H9 (cell line): ENCODE measurements around the gene ING5. TPM values are rescaled to one million over a fixed set of nuclear protein-coding genes. Genes with fewer than 3 reads are reported as not detected.

Experiments
- DNase-seq: peaks from one replicate; pipeline ENCODE4 v3.0.0-alpha.2; 2017
- H2AFZ ChIP-seq: one replicate; pipeline ENCODE4 v1.6.1; 2013; ENCODE audit warnings: mild to moderate bottlenecking, low read length, control low read depth, moderate library complexity
- H2AK5ac ChIP-seq: 2 replicates; pipeline ENCODE4 v1.6.1; 2013; ENCODE audit warnings: low read length, control low read depth, mixed read lengths; ENCODE audit not compliant: insufficient read length
- H2BK120ac ChIP-seq: one replicate; pipeline ENCODE4 v1.6.1; 2013; ENCODE audit warnings: low read depth, mild to moderate bottlenecking, low read length, control low read depth, inconsistent platforms; ENCODE audit not compliant: poor library complexity, severe bottlenecking
- H2BK12ac ChIP-seq: 2 replicates; pipeline ENCODE4 v1.6.1; 2013; ENCODE audit warnings: low read length, control low read depth, mixed read lengths, low read depth; ENCODE audit not compliant: insufficient read length
- H2BK15ac ChIP-seq: 2 replicates; pipeline ENCODE4 v1.6.1; 2013; ENCODE audit warnings: low read depth, low read length, control low read depth
- H2BK20ac ChIP-seq: one replicate; pipeline ENCODE4 v1.6.1; 2013; ENCODE audit warnings: low read depth, mild to moderate bottlenecking, low read length, control low read depth, inconsistent platforms; ENCODE audit not compliant: poor library complexity, severe bottlenecking
- H2BK5ac ChIP-seq: 2 replicates; pipeline ENCODE4 v1.6.1; 2013; ENCODE audit warnings: low read length, control low read depth, mixed read lengths; ENCODE audit not compliant: insufficient read length
- H3K14ac ChIP-seq: 2 replicates; pipeline ENCODE4 v1.6.1; 2013; ENCODE audit warnings: low read length, control low read depth; ENCODE audit not compliant: insufficient read depth
- H3K18ac ChIP-seq: 2 replicates; pipeline ENCODE4 v1.6.1; 2013; ENCODE audit warnings: low read depth, mild to moderate bottlenecking, mixed read lengths, low read length, control low read depth; ENCODE audit not compliant: insufficient read length
- H3K23ac ChIP-seq: 2 replicates; pipeline ENCODE4 v1.6.1; 2013; ENCODE audit warnings: low read length, control low read depth, mixed read lengths, low read depth; ENCODE audit not compliant: insufficient read length
- H3K23me2 ChIP-seq: 2 replicates; pipeline ENCODE4 v1.6.1; 2013; ENCODE audit warnings: low read depth, mild to moderate bottlenecking, mixed read lengths, low read length, control low read depth; ENCODE audit not compliant: insufficient read length, poor library complexity, severe bottlenecking
- H3K27ac ChIP-seq: 2 replicates; pipeline ENCODE4 v1.5.1; 2013; ENCODE audit warnings: low read length, control low read depth, mixed read lengths, low read depth; ENCODE audit not compliant: insufficient read length
- H3K27me3 ChIP-seq: 2 replicates; pipeline ENCODE4 v1.6.1; 2013; ENCODE audit warnings: low read length, control low read depth, inconsistent platforms; ENCODE audit not compliant: insufficient read depth
- H3K4ac ChIP-seq: 2 replicates; pipeline ENCODE4 v1.6.1; 2013; ENCODE audit warnings: low read depth, mild to moderate bottlenecking, control low read depth, inconsistent platforms, low read length, moderate library complexity
- H3K4me1 ChIP-seq: 2 replicates; pipeline ENCODE4 v1.6.1; 2013; ENCODE audit warnings: low read length, control low read depth, inconsistent platforms; ENCODE audit not compliant: insufficient read depth
- H3K4me2 ChIP-seq: 2 replicates; pipeline ENCODE4 v1.6.1; 2013; ENCODE audit warnings: low read length, control low read depth, mixed read lengths; ENCODE audit not compliant: insufficient read length, insufficient read depth
- H3K56ac ChIP-seq: 2 replicates; pipeline ENCODE4 v1.6.1; 2013; ENCODE audit warnings: low read depth, mild to moderate bottlenecking, mixed read lengths, low read length, control low read depth; ENCODE audit not compliant: insufficient read length
- H3K79me1 ChIP-seq: 2 replicates; pipeline ENCODE4 v1.6.1; 2013; ENCODE audit warnings: low read depth, mild to moderate bottlenecking, moderate library complexity, low read length, control low read depth, inconsistent platforms; ENCODE audit not compliant: insufficient read depth, poor library complexity, severe bottlenecking
- H3K79me2 ChIP-seq: 2 replicates; pipeline ENCODE4 v1.6.1; 2013; ENCODE audit warnings: low read length, control low read depth, inconsistent platforms; ENCODE audit not compliant: insufficient read depth
- H3K9ac ChIP-seq: 2 replicates; pipeline ENCODE4 v1.6.1; 2013; ENCODE audit warnings: low read length, control low read depth, mixed read lengths; ENCODE audit not compliant: insufficient read length; ENCODE audit errors: extremely low read depth
- H3K9me3 ChIP-seq: one replicate; pipeline ENCODE4 v1.6.1; 2013; ENCODE audit warnings: low read depth, low read length, inconsistent platforms; ENCODE audit not compliant: control insufficient read depth
- H3T11ph ChIP-seq: one replicate; pipeline ENCODE4 v1.6.1; 2013; ENCODE audit warnings: mild to moderate bottlenecking, low read length, control low read depth, inconsistent platforms
- H4K20me1 ChIP-seq: one replicate; pipeline ENCODE4 v1.6.1; 2013; ENCODE audit not compliant: control insufficient read depth, insufficient read length, insufficient read depth
- H4K5ac ChIP-seq: 2 replicates; pipeline ENCODE4 v1.6.1; 2013; ENCODE audit warnings: low read depth, mild to moderate bottlenecking, mixed read lengths, low read length, control low read depth; ENCODE audit not compliant: insufficient read length
- H4K8ac ChIP-seq: replicated peaks from 2 replicates; pipeline ENCODE4 v1.6.1; 2013; ENCODE audit warnings: low read length, control low read depth, mixed read lengths, low read depth; ENCODE audit not compliant: insufficient read length
- H4K91ac ChIP-seq: 2 replicates; pipeline ENCODE4 v1.6.1; 2013; ENCODE audit warnings: low read depth, mild to moderate bottlenecking, moderate library complexity, mixed read lengths, low read length, control low read depth; ENCODE audit not compliant: insufficient read length
- H3K27ac Mint-ChIP-seq, 3 experiments: 2 replicates in 2 of 3; 3 replicates in 1 of 3; pipeline ENCODE4 v1.8.0; 2020 to 2021; ENCODE audit warnings: mixed read lengths in 3 of 3, mild to moderate bottlenecking in 1 of 3, moderate library complexity in 1 of 3
- H3K27me3 Mint-ChIP-seq: 2 replicates; pipeline ENCODE4 v1.8.0; 2021; ENCODE audit warnings: low read depth, mild to moderate bottlenecking, moderate library complexity, mixed read lengths
- H3K36me3 Mint-ChIP-seq, 3 experiments: 2 replicates in 2 of 3; 3 replicates in 1 of 3; pipeline ENCODE4 v1.8.0; 2020 to 2021; ENCODE audit warnings: low read depth in 3 of 3, mixed read lengths in 3 of 3; ENCODE audit not compliant: insufficient read depth in 1 of 3
- H3K4me1 Mint-ChIP-seq, 2 experiments: 2 replicates each; pipeline ENCODE4 v1.8.0; 2020; ENCODE audit warnings: mixed read lengths in 2 of 2
- H3K4me3 Mint-ChIP-seq, 2 experiments: 2 replicates in 1 of 2; 3 replicates in 1 of 2; pipeline ENCODE4 v1.8.0; 2020 to 2021; ENCODE audit warnings: mild to moderate bottlenecking in 2 of 2, mixed read lengths in 2 of 2, moderate library complexity in 1 of 2
- H3K9me3 Mint-ChIP-seq, 2 experiments: 2 replicates in 1 of 2; 3 replicates in 1 of 2; pipeline ENCODE4 v1.8.0; 2020; ENCODE audit warnings: mild to moderate bottlenecking in 2 of 2, mixed read lengths in 2 of 2, moderate library complexity in 1 of 2
- WGBS: extraction: QIAGEN DNeasy Blood & Tissue Kit; methylation state at CpG from one replicate; pipeline ENCODE4 v1.1.7; 2013; ENCODE audit warnings: missing lambda C conversion rate, low lambda C conversion rate, mixed read lengths; ENCODE audit not compliant: insufficient read length; ENCODE audit errors: extremely low coverage; 5-methylcytosine and 5-hydroxymethylcytosine counted together
- total RNA-seq: library from RNA; stranded (reverse); gene quantifications from 2 replicates; pipeline ENCODE4 v1.2.1, GENCODE V29; 2021
- TF ChIP-seq, protein P1 (sequence below): fragments of 200-600 bp; sonication (generic); conservative IDR thresholded peaks from 3 replicates; pipeline ENCODE4 v1.8.0; 2021; ENCODE audit warnings: antibody characterized with exemption, mild to moderate bottlenecking

Gene ING5
- total RNA-seq, 1 experiment from 2014 or later, result 66.0 TPM

DNA sequence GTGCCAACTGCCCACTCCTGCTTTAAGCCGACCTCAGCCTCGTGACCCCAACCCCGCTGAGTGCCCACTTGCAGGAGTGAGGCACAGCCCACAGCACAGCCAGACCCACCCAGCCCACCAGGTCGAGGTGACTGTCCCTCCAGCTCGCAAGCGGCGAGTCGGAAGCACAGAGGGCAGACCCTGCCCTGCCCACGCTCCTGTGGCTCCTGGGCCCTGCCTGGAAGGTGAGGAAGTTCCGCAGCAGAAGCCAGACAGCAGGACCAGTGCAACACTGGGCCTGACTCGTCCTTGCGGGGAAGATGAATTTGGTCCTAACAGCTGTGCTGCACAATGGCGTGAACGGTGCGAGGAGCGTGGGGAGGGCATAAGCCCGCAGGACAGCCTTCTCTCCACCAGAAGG is 25.2 kb upstream of the ING5 start:
- Histone ChIP-seq H3K9me3 (no peaks in the 10 kb centered on the region), H2AFZ (no peak overlapping the region), H2BK12ac (no peak overlapping the region), H3K4me2 (no peak overlapping the region), H3K9ac (no peak overlapping the region), H2BK15ac (no peak overlapping the region), H3K79me1 (no peaks in the 10 kb centered on the region), H2BK5ac (no peak overlapping the region), H3K23me2 (no peaks in the 10 kb centered on the region), H3K14ac (no peak overlapping the region), H3K4me1 (no peaks in the 10 kb centered on the region), H4K5ac (no peak overlapping the region), H3K18ac (no peak overlapping the region), H3K27me3 (no peaks in the 10 kb centered on the region), H3K27ac (no peak overlapping the region), H4K8ac (no peak overlapping the region), H3K23ac (no peak overlapping the region), H3K4ac (no peak overlapping the region), H2BK120ac (no peak overlapping the region), H3K56ac (no peak overlapping the region), H3T11ph (no peak overlapping the region), H4K91ac (no peak overlapping the region), H3K79me2 (no peaks in the 10 kb centered on the region), H2AK5ac (no peak overlapping the region), H4K20me1 (no peaks in the 10 kb centered on the region), H2BK20ac (no peak overlapping the region)
- H3K9me3 Mint-ChIP-seq, result no peaks in the 10 kb centered on the region
- H3K27me3 Mint-ChIP-seq, result no peaks in the 10 kb centered on the region
- peaks cover 0 to 2% of the 10 kb centered on the region in 2 experiments; a peak in 2 of 4 replicates for H3K4me1 Mint-ChIP-seq
- H3K27ac Mint-ChIP-seq, result no peak overlapping the region; a peak in 1 of 7 replicates
- H3K36me3 Mint-ChIP-seq, result peaks cover 23 to 79% (median 62%) of the 10 kb centered on the region in 3 experiments
- no peak overlapping the region; a peak in 1 of 5 replicates for H3K4me3 Mint-ChIP-seq
- whole genome bisulfite sequencing, result no CpG with 5 or more reads among the region's 17 CpGs
- TF ChIP-seq, protein P1, sequence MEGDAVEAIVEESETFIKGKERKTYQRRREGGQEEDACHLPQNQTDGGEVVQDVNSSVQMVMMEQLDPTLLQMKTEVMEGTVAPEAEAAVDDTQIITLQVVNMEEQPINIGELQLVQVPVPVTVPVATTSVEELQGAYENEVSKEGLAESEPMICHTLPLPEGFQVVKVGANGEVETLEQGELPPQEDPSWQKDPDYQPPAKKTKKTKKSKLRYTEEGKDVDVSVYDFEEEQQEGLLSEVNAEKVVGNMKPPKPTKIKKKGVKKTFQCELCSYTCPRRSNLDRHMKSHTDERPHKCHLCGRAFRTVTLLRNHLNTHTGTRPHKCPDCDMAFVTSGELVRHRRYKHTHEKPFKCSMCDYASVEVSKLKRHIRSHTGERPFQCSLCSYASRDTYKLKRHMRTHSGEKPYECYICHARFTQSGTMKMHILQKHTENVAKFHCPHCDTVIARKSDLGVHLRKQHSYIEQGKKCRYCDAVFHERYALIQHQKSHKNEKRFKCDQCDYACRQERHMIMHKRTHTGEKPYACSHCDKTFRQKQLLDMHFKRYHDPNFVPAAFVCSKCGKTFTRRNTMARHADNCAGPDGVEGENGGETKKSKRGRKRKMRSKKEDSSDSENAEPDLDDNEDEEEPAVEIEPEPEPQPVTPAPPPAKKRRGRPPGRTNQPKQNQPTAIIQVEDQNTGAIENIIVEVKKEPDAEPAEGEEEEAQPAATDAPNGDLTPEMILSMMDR, result no peak
- DNase-seq, result no peak
